Renal cortex interstitium (tissue), 15 donors: ENCODE data around the gene ST3GAL4. TPM values are rescaled to one million over a fixed set of nuclear protein-coding genes. Genes with fewer than 3 reads are reported as not detected.
"Not testable (repeated sequence)": the region's sequence is repeated elsewhere in the genome, so short reads cannot be mapped to it uniquely, and the experiment has no call there.

ENCODE experiments used
- DNase-seq, 11 donors: peaks; one replicate each; pipeline ENCODE4 v3.0.0-alpha.2; 2013; ENCODE audit warnings: low read depth in 9 of 11, low spot score in 4 of 11; ENCODE audit errors: extremely low read depth in 1 of 11
- long read RNA-seq, 16 experiments: transcript quantifications; one replicate each; lab custom pipeline, GENCODE V29; 2026
- polyA plus RNA-seq, 3 donors: library from polyadenylated mRNA; unstranded; fragments of 120-200 nt; gene quantifications; one replicate each; pipeline ENCODE4 v1.2.1, GENCODE V29; 2013; ENCODE audit not compliant: insufficient read length in 3 of 3

The ST3GAL4 gene, protein sequence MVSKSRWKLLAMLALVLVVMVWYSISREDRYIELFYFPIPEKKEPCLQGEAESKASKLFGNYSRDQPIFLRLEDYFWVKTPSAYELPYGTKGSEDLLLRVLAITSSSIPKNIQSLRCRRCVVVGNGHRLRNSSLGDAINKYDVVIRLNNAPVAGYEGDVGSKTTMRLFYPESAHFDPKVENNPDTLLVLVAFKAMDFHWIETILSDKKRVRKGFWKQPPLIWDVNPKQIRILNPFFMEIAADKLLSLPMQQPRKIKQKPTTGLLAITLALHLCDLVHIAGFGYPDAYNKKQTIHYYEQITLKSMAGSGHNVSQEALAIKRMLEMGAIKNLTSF
- 10 to 100 TPM; 17.1 to 23.6 (median 17.2) TPM for polyA plus RNA-seq
- long read RNA-seq, donor 1, partial matches to known transcripts, result 0 of 4 reads
- long read RNA-seq, donor 1, other reads (novel, unspliced or antisense), result 0 of 4 reads
- long read RNA-seq, donor 2, transcript ST3GAL4-204 (11 exons, 1,812 nt), result major isoform, 5 of 6 reads
- long read RNA-seq, donor 2, partial matches to known transcripts, result 0 of 6 reads
- long read RNA-seq, donor 2, other reads (novel, unspliced or antisense), result 0 of 6 reads
- long read RNA-seq, donor 3, partial matches to known transcripts, result 0 of 3 reads
- long read RNA-seq, donor 3, other reads (novel, unspliced or antisense), result 0 of 3 reads
- long read RNA-seq, donor 4, partial matches to known transcripts, result 0 of 2 reads
- long read RNA-seq, donor 4, other reads (novel, unspliced or antisense), result 0 of 2 reads
- long read RNA-seq, donor 5, result 0 reads
- long read RNA-seq, donor 6, partial matches to known transcripts, result 0 of 4 reads
- long read RNA-seq, donor 6, other reads (novel, unspliced or antisense), result 0 of 4 reads
- long read RNA-seq, donor 7, partial matches to known transcripts, result 0 of 6 reads
- long read RNA-seq, donor 7, other reads (novel, unspliced or antisense), result 0 of 6 reads
- long read RNA-seq, donor 8, transcript ST3GAL4-204 (11 exons, 1,812 nt), result major isoform, 5 of 6 reads
- long read RNA-seq, donor 8, partial matches to known transcripts, result 0 of 6 reads
- long read RNA-seq, donor 8, other reads (novel, unspliced or antisense), result 0 of 6 reads
- long read RNA-seq, donor 9, partial matches to known transcripts, result 0 of 3 reads
- long read RNA-seq, donor 9, other reads (novel, unspliced or antisense), result 0 of 3 reads
- long read RNA-seq, donor 10, result 0 reads
- long read RNA-seq, donor 11, partial matches to known transcripts, result 0 of 2 reads
- long read RNA-seq, donor 11, other reads (novel, unspliced or antisense), result 0 of 2 reads
- long read RNA-seq, donor 12, partial matches to known transcripts, result 0 of 1 reads
- long read RNA-seq, donor 12, other reads (novel, unspliced or antisense), result 0 of 1 reads
- long read RNA-seq, donor 13, result 0 reads
- long read RNA-seq, donor 14, transcript ST3GAL4-204 (11 exons, 1,812 nt), result major isoform, 5 of 7 reads
- long read RNA-seq, donor 14, partial matches to known transcripts, result 0 of 7 reads
- long read RNA-seq, donor 14, other reads (novel, unspliced or antisense), result 0 of 7 reads
- long read RNA-seq, donor 15, partial matches to known transcripts, result 0 of 3 reads
- long read RNA-seq, donor 15, other reads (novel, unspliced or antisense), result 0 of 3 reads
- long read RNA-seq, donor 16, partial matches to known transcripts, result 0 of 3 reads
- long read RNA-seq, donor 16, other reads (novel, unspliced or antisense), result 0 of 3 reads

DNA sequence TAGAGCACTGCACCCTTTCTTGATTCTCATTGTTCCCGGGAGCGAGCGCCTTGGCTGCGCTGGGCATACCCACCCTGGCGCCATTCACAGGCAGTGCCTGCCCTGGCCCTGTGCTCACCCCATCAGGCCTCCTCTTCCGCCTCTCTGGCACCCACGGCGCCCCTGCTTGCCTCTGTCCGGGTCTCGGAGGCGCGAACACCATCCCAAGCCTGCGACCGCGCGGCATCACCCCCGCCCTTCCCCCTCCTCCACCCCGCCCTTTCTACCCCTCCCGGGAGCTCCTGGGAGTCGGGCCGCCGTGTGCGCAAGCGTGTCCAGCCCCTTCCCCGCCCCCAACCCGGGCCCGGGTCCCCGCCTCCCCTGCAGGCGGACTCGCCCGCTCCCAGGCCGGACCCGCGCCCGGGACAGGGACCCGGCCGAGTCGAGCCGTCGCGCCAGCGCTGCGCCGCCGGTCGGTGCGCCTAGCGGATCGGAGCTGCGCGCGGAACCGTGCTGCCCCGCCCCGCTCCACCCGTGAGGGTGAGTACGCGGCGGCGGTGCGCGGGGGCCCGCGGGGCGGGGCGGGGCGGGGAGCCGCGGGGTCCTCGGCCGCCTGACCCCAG is at the start of gene ST3GAL4:
ST3GAL4 (plus strand) TSS at position 363 of the 602 bp plus-strand sequence. CDS start 50,470 bp downstream, outside the sequence.
- peak in 9 of 11 donors; percentile 41 to 84 (median 76) for DNase-seq

DNA sequence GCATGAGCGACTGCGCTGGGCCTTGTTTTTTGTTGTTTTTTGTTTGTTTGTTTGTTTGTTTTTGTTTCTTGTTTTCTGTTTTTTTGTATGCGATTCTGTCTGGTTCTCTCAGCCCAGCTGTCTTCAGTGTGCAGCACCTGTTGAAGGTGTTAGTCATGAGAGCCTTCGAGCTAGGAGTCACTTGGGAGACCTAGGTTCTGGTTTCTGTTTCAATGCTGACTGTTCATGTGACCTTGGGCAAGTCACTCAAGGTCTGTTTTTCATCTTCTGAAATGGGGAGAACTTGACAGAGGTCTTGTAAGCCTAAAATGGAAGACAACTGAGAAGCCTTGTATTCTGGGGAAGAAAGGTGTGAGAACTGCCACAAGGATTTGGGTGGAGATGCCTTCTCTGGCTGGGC is 49.8 kb upstream of the ST3GAL4 start:
- DNase-seq, result no peak

DNA sequence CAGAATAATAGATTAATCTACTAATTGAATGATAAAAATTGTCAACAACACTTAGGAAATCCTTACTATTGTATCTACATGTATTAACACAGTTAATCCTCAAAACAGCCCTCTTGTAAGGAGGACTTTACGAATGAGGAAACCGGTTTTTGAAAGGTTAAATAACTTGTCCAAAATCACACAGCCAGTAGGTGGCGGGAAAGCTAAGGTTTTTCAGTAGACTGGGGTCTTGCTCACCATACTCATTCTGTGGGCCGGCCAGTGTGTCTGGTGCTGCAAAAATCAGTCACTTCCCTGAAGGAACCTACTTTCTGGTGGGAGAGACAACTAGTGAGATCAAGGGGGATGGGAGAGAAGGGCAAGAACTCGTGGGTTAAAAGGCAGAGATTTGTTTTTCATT is 47.8 kb upstream of the ST3GAL4 start:
- DNase-seq, result no peak

DNA sequence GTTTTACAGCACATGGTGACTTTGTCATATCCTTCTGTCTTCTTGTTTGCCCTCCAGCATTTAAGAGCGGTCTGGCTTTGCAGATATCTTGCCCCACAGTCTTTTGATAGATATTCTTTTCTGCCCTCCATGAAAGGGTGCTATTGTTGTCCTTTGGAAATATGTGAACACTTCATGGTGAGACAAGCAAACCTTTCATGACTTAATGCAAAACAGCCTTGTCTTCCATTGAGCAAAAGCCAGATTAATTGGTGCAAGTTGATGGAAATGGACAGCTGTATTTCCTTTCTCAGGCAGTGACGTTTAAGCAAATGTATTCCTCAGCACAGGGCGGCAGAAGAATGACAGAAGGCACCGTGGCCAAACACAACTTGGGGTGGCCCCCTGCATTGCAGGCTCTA is 47.2 kb upstream of the ST3GAL4 start:
- DNase-seq, result no peak

DNA sequence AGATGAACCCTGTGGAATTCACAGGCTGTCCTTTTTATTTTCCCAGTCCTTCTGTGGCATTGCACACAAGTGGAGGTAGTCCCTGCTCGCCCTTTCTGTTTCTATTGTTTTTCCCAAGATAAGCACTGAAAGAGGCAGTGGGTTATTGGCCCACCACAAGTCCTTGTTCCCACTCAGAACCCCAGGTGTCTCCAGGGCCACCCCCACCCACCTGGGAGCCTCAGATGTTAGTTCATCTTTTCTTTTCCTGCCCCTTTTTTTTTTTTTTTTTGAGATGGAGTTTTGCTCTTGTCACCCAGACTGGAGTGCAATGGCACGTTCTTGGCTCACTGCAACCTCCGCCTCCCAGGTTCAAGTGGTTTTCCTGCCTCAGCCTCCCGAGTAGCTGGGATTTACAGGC is 46.7 kb upstream of the ST3GAL4 start:
- not testable (repeated sequence) for DNase-seq

DNA sequence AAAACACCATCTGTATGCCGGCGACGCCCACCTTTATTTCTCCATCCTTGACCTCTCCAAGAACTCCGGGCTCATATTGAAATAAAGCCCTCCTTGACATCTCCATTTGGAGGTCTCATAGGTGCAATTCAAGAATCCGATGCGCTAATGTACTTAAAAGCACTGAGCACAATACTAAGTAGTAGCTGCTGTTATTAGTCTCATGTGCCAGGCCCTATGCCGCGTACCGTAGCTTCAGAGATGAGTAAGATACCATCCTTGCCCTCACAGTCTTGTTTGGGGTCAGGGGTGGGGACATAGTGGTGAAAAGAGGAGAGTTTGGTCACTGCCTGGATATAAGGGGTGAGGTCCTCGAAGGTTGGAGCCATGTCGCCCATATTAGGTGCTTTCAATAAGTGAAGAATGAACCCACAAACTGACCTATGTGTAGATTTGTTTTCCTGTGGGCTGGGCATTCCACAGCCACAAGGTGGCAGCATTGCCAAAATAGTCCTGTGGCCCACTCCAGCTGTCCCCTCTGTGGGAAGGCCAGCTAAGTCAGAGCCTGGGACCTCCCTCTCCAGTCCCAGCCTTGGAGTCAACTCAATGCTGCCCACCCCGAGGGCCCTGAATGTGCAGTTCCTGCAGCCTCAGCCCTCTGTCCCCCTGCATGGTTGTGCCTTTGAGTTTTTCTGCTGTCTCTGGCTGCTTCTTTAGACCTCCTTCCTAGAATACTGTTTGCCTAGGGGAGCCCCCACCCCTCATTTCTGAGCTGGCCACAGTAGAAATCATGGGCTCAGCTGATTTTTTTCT is 45.1 kb upstream of the ST3GAL4 start:
- DNase-seq, result peak in 10 of 11 donors; percentile 60 to 76 (median 68)

DNA sequence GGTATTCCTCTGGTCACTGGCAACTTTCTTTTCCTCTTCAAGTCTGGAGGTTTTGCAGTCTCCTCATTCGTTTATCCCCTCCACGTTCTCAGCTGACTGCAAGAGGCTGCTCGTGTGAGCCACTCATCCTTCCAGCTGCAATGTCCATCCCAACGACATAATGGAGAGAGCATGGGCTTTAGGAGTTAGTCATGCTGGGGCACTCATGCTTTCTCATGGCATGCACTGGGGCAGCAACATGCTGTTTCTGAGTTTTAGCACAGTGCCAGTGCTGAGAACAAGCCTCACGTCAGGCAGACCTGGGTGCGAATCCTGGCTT is 44.5 kb upstream of the ST3GAL4 start:
- DNase-seq, result no peak

DNA sequence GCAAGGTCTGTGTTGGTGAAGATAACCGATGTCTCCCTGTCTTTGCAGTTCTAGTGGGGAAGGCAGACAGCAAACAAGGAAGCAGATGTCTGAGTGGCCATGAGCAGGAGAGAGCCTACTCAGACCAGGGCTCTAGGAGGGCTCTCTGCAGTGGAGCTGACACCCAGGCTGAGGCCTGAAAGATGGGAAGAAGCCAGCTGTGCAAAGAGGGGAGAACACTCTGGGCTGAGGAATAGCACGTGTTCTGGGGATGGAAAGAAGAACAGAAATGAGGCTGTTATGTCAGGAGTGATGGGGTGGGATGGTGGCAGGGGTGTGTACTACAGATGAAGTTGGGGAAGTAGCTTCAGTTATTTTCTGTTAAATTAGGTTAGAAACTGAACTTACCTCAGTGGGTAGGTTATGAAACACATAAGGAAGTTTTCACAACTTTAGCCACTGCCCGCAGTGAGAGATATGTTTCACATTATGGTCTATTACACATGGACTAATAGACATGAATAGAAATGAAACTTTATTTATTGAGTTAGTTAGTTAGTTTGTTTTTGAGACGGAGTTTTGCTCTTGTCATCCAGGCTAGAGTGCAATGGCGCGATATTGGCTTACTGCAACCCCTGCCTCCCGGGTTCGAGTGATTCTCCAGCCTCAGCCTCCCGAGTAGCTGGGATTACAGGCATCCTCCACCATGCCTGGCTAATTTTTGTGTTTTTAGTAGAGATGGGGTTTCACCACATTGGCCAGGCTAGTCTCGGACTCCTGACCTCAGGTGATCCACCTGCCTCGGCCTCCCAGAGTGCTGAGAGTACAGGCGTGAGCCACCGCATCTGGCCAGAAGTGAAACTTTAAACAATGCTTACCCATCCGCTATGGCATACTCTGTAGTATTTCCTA is 43.8 kb upstream of the ST3GAL4 start:
- no peak for DNase-seq

DNA sequence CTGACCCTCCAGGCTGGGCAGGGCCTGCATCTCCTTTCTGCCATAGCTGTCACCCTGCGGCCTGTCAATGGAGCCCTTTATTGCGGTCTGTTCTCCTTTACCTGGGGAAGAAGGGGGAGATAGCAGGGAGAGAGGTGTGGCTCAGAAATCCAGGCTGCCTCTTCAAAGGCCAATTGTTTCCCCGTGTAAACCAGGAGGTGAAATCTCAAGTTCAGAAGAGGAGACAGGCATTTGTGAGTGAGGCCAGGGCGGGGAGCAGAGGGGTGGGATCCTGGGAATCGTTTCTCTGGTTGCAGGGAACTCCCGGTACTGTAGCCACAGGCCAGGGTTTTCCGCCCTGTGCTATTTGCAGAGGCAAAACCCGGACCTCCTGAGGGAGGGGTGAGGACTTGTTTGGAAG is 42.5 kb upstream of the ST3GAL4 start:
- DNase-seq, result no peak

DNA sequence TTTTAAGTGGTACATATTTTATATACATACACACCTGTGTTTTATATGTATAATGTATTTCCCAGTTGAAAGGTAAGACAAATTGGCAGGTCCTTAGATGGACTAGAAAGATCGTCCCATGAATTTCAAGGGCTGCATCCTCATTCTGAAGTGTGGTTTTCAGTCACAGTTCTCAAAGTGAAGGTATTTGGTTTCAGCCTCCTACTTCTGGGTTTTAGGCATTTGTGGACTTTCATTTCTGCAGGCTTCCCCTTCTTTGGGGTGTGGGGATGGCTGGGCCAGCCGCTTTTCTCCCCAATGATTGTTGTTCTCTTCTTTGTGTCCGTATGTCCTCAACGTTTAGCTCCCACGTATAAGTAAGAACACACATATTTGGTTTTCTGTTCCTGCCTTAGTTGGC is 41.7 kb upstream of the ST3GAL4 start:
- no peak for DNase-seq

DNA sequence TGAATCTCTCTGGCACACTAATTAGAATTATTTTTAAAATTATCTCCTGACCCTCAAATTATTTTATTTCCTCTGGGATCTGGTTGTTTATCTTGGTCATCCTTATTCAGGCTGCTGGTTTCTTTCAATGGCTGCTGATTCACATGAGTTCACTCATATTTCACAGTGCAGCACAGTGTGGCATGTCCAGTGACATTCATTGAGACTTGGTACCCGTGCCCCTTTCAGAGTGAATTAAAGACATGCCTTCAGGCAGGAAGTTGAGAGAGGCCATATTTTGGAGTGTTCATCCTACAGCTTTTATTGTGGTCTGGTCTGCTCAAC is 38.1 kb upstream of the ST3GAL4 start:
- no peak for DNase-seq

DNA sequence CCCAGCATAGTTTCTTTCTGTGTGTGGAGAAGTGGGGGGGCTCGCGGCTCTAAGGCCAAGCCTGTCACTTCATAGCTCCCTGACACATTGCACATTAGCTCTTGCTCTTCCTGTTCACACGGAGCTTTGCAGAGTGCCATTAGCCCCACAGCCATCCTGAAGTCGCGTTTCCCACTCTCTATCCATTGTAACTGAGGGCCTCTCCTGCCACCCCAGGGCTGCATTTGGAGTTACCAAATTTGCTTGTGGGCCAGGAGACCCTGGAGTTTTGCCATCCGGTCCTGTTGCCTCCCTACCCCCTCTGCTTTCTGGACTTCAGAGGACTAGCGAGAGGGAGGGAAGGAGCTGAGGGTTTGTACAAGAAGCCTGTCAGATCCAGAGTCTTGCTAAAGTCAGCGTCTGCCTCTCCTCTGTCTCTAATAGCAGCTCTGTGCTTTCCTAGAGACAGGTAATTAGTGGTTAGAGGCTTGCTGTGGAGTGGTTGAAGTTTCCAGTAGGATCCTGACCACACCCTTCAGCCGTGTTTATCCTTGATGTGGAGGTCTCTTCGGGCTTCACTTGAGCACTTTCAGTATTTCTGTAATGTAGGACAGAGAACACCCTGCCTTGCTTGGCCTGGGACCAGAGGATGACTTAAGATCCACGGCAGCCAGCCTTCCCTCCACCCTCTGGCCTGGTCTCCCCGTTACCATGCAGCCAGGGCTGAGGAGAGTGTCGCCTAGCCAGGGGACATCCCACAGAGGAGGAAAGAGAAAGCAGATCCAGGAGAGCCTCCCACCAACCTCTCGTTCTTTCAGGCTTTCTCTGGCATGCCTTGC is 37.5 kb upstream of the ST3GAL4 start:
- no peak for DNase-seq

DNA sequence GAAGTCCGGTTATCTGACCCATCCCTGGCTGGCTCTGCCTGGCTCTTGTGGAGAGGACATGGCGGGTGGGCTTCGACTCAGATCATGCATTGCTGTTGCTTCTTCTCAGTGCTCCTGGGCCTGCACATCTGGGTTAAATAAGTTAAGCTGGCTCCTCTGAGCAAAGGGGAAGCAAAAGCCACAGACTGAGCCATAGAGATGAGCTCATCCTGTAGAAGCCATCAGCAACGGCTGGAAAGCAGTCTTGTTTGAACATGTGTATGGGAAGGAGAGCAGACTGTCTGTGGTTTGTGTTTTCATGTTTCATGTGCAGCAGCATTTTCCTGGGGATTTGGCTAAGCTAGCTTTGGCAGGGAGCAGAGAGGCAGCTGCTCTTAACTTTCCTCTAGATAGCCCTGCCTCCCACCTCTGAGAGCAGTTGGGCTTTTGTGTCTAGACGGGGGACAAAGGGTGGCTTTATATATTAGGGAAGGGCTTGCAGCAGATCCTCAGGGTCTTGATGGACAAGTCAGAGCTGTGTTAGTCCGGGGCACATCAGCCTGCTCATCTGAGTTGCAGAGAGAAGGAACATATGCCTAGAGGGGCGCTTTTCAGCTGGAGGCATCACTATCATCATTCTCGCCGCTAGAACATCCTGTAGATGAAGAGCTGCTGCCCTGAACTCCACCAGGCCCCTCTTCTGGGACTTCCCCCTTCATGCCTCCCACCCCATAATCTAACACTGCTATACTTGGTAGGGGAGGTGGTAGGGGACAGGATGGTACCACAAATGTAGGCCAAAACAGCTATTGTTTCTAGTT is 36.7 kb upstream of the ST3GAL4 start:
- no peak for DNase-seq

DNA sequence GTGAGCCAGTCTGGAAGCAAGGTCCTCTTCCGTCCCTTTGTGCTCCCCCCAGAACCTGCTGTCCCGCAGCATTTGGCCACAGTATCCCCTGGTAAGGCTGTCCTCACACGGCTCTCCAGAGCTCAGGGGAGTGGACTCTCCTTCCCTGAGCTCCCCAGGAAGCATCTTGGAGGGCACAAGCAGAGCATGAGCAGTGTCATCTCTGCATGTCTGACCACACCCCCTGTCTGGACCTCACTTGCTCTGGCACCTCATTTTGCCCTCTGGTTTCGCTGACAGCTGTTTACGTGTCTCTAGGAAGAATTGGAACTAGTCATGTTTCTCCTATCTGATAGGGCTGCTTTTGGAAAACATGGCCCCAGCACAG is 36.1 kb upstream of the ST3GAL4 start:
- DNase-seq, result no peak

DNA sequence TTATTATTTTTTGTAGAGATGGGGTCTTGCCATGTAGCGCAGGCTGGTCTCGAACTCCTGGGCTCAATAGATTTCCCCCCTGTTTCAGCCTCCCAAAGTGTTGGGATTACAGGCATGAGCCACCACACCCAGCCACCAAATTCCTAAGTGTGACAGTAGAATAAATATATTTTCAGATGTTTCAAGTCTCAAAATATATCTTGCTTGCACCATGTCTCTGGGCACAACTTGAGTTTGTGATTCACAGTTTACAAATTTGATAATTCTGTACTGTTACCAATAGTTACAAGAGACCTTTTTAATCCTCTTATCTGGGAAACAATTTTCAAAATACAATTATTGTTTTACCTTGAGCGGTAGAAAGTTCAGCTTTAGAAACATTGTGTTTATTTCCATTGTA is 32.5 kb upstream of the ST3GAL4 start:
- no peak for DNase-seq
